ENCODE data around the gene SLC9C1.

The SLC9C1 gene

GRCh38 chr3:112131111-112131510 lies 162.9 kb downstream of the SLC9C1 start:
- DNase-seq (ENCODE audit: low spot score): no peak

GRCh38 chr3:112130638-112130993 lies 163.4 kb downstream of the SLC9C1 start:
- no peak for DNase-seq (ENCODE audit: low spot score)

- no peak for DNase-seq (ENCODE audit: low spot score)
These were observed 163.9 kb downstream of the SLC9C1 start for GRCh38 chr3:112129925-112130637.

- DNase-seq (ENCODE audit: low spot score): no peak
These were observed 164.9 kb downstream of the SLC9C1 start for GRCh38 chr3:112128843-112129727.

- no peak for DNase-seq (ENCODE audit: low spot score)
These were observed 166.2 kb downstream of the SLC9C1 start for GRCh38 chr3:112127522-112128494.

- DNase-seq (ENCODE audit: low spot score): no peak
These were observed 167.5 kb downstream of the SLC9C1 start for GRCh38 chr3:112126511-112126911.

- no peak for DNase-seq (ENCODE audit: low spot score)
These were observed 169.0 kb downstream of the SLC9C1 start for GRCh38 chr3:112124907-112125607.

GRCh38 chr3:112123548-112123947 lies 170.5 kb downstream of the SLC9C1 start:
- DNase-seq (ENCODE audit: low spot score): no peak

- DNase-seq (ENCODE audit: low spot score): no peak
These were observed 171.1 kb downstream of the SLC9C1 start for GRCh38 chr3:112122870-112123269.

GRCh38 chr3:112121577-112122547 lies 172.2 kb downstream of the SLC9C1 start:
- no peak for DNase-seq (ENCODE audit: low spot score)

GRCh38 chr3:112119962-112120836 lies 173.8 kb downstream of the SLC9C1 start:
- DNase-seq (ENCODE audit: low spot score): no peak

- DNase-seq (ENCODE audit: low spot score): no peak
These were observed 176.0 kb downstream of the SLC9C1 start for GRCh38 chr3:112117841-112118571.

GRCh38 chr3:112117415-112117814 lies 176.6 kb downstream of the SLC9C1 start:
- DNase-seq (ENCODE audit: low spot score): no peak

- DNase-seq (ENCODE audit: low spot score): no peak
These were observed 177.2 kb downstream of the SLC9C1 start for GRCh38 chr3:112116748-112117186.

GRCh38 chr3:112115806-112116383 lies 178.1 kb downstream of the SLC9C1 start:
- DNase-seq (ENCODE audit: low spot score): no peak

GRCh38 chr3:112115161-112115739 lies 178.8 kb downstream of the SLC9C1 start:
- DNase-seq (ENCODE audit: low spot score): no peak

- DNase-seq (ENCODE audit: low spot score): no peak
These were observed 179.3 kb downstream of the SLC9C1 start for GRCh38 chr3:112114576-112115160.
